Neural cell (in vitro differentiated cells): ENCODE measurements around the gene DCTN1. TPM values are rescaled to one million over a fixed set of nuclear protein-coding genes. Genes with fewer than 3 reads are reported as not detected.
A peak's percentile ranks its signal among the peaks of the same experiment; 100 is the strongest.

Source experiments
- H2AFZ ChIP-seq: fragments of 200-600, 300-800 bp; sonication (generic), shearing (Covaris generic); 2 replicates; pipeline ENCODE4 v1.6.0; 2014; ENCODE audit warnings: low read depth, mild to moderate bottlenecking, antibody characterized with exemption, low read length, moderate library complexity
- H3F3A ChIP-seq: fragments of 200-600 bp; shearing (Covaris generic); 2 replicates; pipeline ENCODE4 v1.6.1; 2016; ENCODE audit warnings: mild to moderate bottlenecking, moderate library complexity, mixed read lengths, antibody characterized with exemption, low read length; ENCODE audit not compliant: insufficient read depth, poor library complexity, severe bottlenecking
- H3K27ac ChIP-seq: fragments of 200-600, 300-800 bp; sonication (generic), shearing (Covaris generic); 2 replicates; pipeline ENCODE4 v1.5.1; 2014; ENCODE audit warnings: mild to moderate bottlenecking, low read length, moderate library complexity
- H3K27me3 ChIP-seq: fragments of 300-800, 200-600 bp; sonication (generic), shearing (Covaris generic); 2 replicates; pipeline ENCODE4 v1.6.0; 2014; ENCODE audit warnings: mild to moderate bottlenecking, low read depth, low read length, moderate library complexity; ENCODE audit not compliant: insufficient read depth
- H3K36me3 ChIP-seq: fragments of 300-800, 200-600 bp; sonication (generic), shearing (Covaris generic); 2 replicates; pipeline ENCODE4 v1.5.1; 2014; ENCODE audit warnings: mild to moderate bottlenecking, antibody characterized with exemption, low read length, moderate library complexity; ENCODE audit not compliant: insufficient read depth
- H3K4me2 ChIP-seq: fragments of 300-800, 200-600 bp; sonication (generic), shearing (Covaris generic); 2 replicates; pipeline ENCODE4 v1.6.0; 2014; ENCODE audit warnings: mild to moderate bottlenecking, low read length
- H3K4me3 ChIP-seq: fragments of 300-800, 200-600 bp; sonication (generic), shearing (Covaris generic); 2 replicates; pipeline ENCODE4 v1.5.1; 2014; ENCODE audit warnings: mild to moderate bottlenecking, low read length, moderate library complexity
- H3K79me2 ChIP-seq: fragments of 200-600 bp; shearing (Covaris generic); replicated peaks from 2 replicates; pipeline ENCODE4 v1.6.0; 2014; ENCODE audit warnings: mild to moderate bottlenecking, low read length, moderate library complexity; ENCODE audit not compliant: insufficient read depth
- H3K9ac ChIP-seq: fragments of 300-800, 200-600 bp; sonication (generic), shearing (Covaris generic); 2 replicates; pipeline ENCODE4 v1.6.1; 2016; ENCODE audit warnings: mild to moderate bottlenecking, low read length, mixed read lengths
- H3K9me2 ChIP-seq: fragments of 200-600 bp; shearing (Covaris generic); 2 replicates; pipeline ENCODE4 v1.6.1; 2016; ENCODE audit warnings: mild to moderate bottlenecking, low read length, mixed read lengths; ENCODE audit not compliant: insufficient read depth
- H3K9me3 ChIP-seq: fragments of 200-600, 300-800 bp; sonication (generic), shearing (Covaris generic); 2 replicates; pipeline ENCODE4 v1.6.1; 2016; ENCODE audit warnings: mild to moderate bottlenecking, mixed run types, low read length, moderate library complexity, mixed read lengths
- H4K20me1 ChIP-seq: fragments of 200-600 bp; shearing (Covaris generic); 2 replicates; pipeline ENCODE4 v1.6.1; 2016; ENCODE audit warnings: mild to moderate bottlenecking, mixed run types; ENCODE audit not compliant: insufficient read depth
- CTCF ChIP-seq: fragments of 450-650 bp; IDR thresholded peaks from 2 replicates; pipeline ENCODE4 v1.5.1; 2014; ENCODE audit warnings: antibody characterized with exemption, mild to moderate bottlenecking, moderate library complexity; ENCODE audit not compliant: poor library complexity, severe bottlenecking
- EP300 ChIP-seq: fragments of 450-650 bp; conservative IDR thresholded peaks from 2 replicates; pipeline ENCODE4 v1.6.1; 2014; ENCODE audit warnings: antibody characterized with exemption, mild to moderate bottlenecking, moderate library complexity; ENCODE audit not compliant: poor library complexity, severe bottlenecking
- EZH2 ChIP-seq: fragments of 200-600, 300-800 bp; shearing (Covaris generic), sonication (generic); IDR thresholded peaks from 2 replicates; pipeline ENCODE4 v1.6.1; 2014; ENCODE audit warnings: antibody characterized with exemption, low read length, borderline replicate concordance, mild to moderate bottlenecking; ENCODE audit not compliant: insufficient read depth, poor library complexity, severe bottlenecking
- MXI1 ChIP-seq: fragments of 450-650 bp; conservative IDR thresholded peaks from 2 replicates; pipeline ENCODE4 v1.6.1; 2014; ENCODE audit warnings: antibody characterized with exemption, mild to moderate bottlenecking; ENCODE audit not compliant: poor library complexity, severe bottlenecking
- POLR2AphosphoS5 ChIP-seq: IDR thresholded peaks from 2 replicates; pipeline ENCODE4 v1.6.1; 2012
- RAD21 ChIP-seq: fragments of 450-650 bp; conservative IDR thresholded peaks from 2 replicates; pipeline ENCODE4 v1.6.1; 2014; ENCODE audit warnings: antibody characterized with exemption, mild to moderate bottlenecking, moderate library complexity
- REST ChIP-seq: IDR thresholded peaks from 2 replicates; pipeline ENCODE4 v1.6.1; 2012; ENCODE audit warnings: borderline replicate concordance
- SMC3 ChIP-seq: fragments of 450-650 bp; conservative IDR thresholded peaks from 2 replicates; pipeline ENCODE4 v1.6.1; 2014; ENCODE audit warnings: antibody characterized with exemption, mild to moderate bottlenecking, moderate library complexity; ENCODE audit not compliant: poor library complexity
- TAF1 ChIP-seq: IDR thresholded peaks from 2 replicates; pipeline ENCODE4 v1.6.1; 2012; ENCODE audit warnings: low read depth
- polyA plus RNA-seq: library from polyadenylated mRNA; depleted of rRNA; stranded (reverse); fragments of >200 nt; gene quantifications from 2 replicates; pipeline ENCODE4 v1.2.3, GENCODE V29; 2014

Gene DCTN1
- polyA plus RNA-seq, 1 donor from 2014 or later: 160 TPM

- Histone ChIP-seq H3K9ac (no peak overlapping the region), H4K20me1 (no peaks in the 10 kb centered on the region), H3K9me3 (no peaks in the 10 kb centered on the region), H3F3A (no peaks in the 10 kb centered on the region), H3K36me3 (no peaks in the 10 kb centered on the region), H3K27ac (no peak overlapping the region), H3K4me3 (no peak overlapping the region), H3K27me3 (no peaks in the 10 kb centered on the region), H3K79me2 (no peaks in the 10 kb centered on the region), H3K4me2 (no peak overlapping the region), H2AFZ (no peak overlapping the region), H3K9me2 (no peaks in the 10 kb centered on the region)
- no peak for TF ChIP-seq EZH2
- TF ChIP-seq RAD21: no peak
Measured at GRCh38 chr2:74333896-74334586, 46.1 kb downstream of the DCTN1 start.

- Histone ChIP-seq H3K79me2 (no peaks in the 10 kb centered on the region), H2AFZ (no peak overlapping the region), H3K27ac (no peak overlapping the region), H4K20me1 (no peaks in the 10 kb centered on the region), H3F3A (no peaks in the 10 kb centered on the region), H3K9me3 (no peaks in the 10 kb centered on the region), H3K9me2 (no peaks in the 10 kb centered on the region), H3K9ac (no peak overlapping the region), H3K36me3 (no peaks in the 10 kb centered on the region), H3K4me3 (no peak overlapping the region), H3K27me3 (no peaks in the 10 kb centered on the region), H3K4me2 (no peak overlapping the region)
- TF ChIP-seq TAF1 (no peak), RAD21 (peak; percentile 31), CTCF (peak; percentile 27), SMC3 (peak; percentile 26)
Measured at GRCh38 chr2:74333175-74333574, 46.9 kb downstream of the DCTN1 start.

GRCh38 chr2:74332550-74333174 lies 47.4 kb downstream of the DCTN1 start:
- TF ChIP-seq CTCF (no peak), MXI1 (no peak), EZH2 (no peak), POLR2AphosphoS5 (no peak), TAF1 (no peak), EP300 (no peak), RAD21 (no peak), SMC3 (no peak), REST (no peak)

More at GRCh38 chr2:74332550-74333174, 47.4 kb downstream of the DCTN1 start:
- H3K27me3 ChIP-seq: no peaks in the 10 kb centered on the region
- no peaks in the 10 kb centered on the region for H3K9me2 ChIP-seq
- H3K27ac ChIP-seq: no peak overlapping the region
- H4K20me1 ChIP-seq: no peaks in the 10 kb centered on the region
- no peak overlapping the region for H3K4me2 ChIP-seq
- H3F3A ChIP-seq: no peaks in the 10 kb centered on the region
- no peaks in the 10 kb centered on the region for H3K36me3 ChIP-seq
- no peak overlapping the region for H3K9ac ChIP-seq
- no peaks in the 10 kb centered on the region for H3K9me3 ChIP-seq
- no peak overlapping the region for H3K4me3 ChIP-seq
- no peak overlapping the region for H2AFZ ChIP-seq
- no peaks in the 10 kb centered on the region for H3K79me2 ChIP-seq
